Uterus (tissue), 4 donors: Measurements from ENCODE around the gene CBR3. TPM values are rescaled to one million over a fixed set of nuclear protein-coding genes. Genes with fewer than 3 reads are reported as not detected.
A peak's percentile ranks its signal among the peaks of the same experiment; 100 is the strongest.

Experiments
- DNase-seq, 2 donors: peaks; one replicate each; pipeline ENCODE4 v3.0.0-alpha.2; 2019 to 2020
- H3K27ac ChIP-seq, 2 donors: fragments of 200-600 bp; sonication (generic); 1 replicate in 1 of 2; 2 replicates in 1 of 2; pipeline ENCODE4 v1.5.1; 2016 to 2018
- H3K27me3 ChIP-seq, 2 donors: fragments of 200-600 bp; sonication (generic); one replicate each; pipeline ENCODE4 v1.5.1; 2018 to 2019; ENCODE audit warnings: control low read depth in 1 of 2
- H3K36me3 ChIP-seq, 2 donors: fragments of 200-600 bp; sonication (generic); one replicate each; pipeline ENCODE4 v1.5.1; 2019; ENCODE audit warnings: control low read depth in 1 of 2
- H3K4me1 ChIP-seq, 2 donors: fragments of 200-600 bp; sonication (generic); one replicate each; pipeline ENCODE4 v1.5.1; 2018 to 2019; ENCODE audit warnings: control low read depth in 1 of 2
- H3K4me3 ChIP-seq, 2 donors: fragments of 200-600 bp; sonication (generic); 1 replicate in 1 of 2; 2 replicates in 1 of 2; pipeline ENCODE4 v1.5.1; 2018 to 2019; ENCODE audit warnings: mild to moderate bottlenecking in 1 of 2
- H3K9me3 ChIP-seq, 2 donors: fragments of 200-600 bp; sonication (generic); one replicate each; pipeline ENCODE4 v1.5.1; 2019; ENCODE audit warnings: control low read depth in 1 of 2
- CTCF ChIP-seq, 4 experiments: fragments of 200-600 bp in 2 of 4; fragments of 450-650 bp in 2 of 4; sonication (generic) in 2 of 4; IDR thresholded peaks; one replicate each; pipeline ENCODE4 v1.5.1; 2016 to 2019; ENCODE audit warnings: antibody characterized with exemption in 4 of 4, mild to moderate bottlenecking in 2 of 4, moderate library complexity in 1 of 4
- POLR2A ChIP-seq, 2 donors: fragments of 450-650 bp; IDR thresholded peaks; one replicate each; pipeline ENCODE4 v1.6.1; 2016; ENCODE audit warnings: antibody characterized with exemption in 2 of 2, mild to moderate bottlenecking in 1 of 2, moderate library complexity in 1 of 2
- intact Hi-C: fragments of 100-400 bp; cut with DNase I; formaldehyde crosslinking; loops from one replicate; pipeline ENCODE4 v1.15.1; 2023; ENCODE audit warnings: low total_unique reads
- total RNA-seq, 4 donors: library from RNA; depleted of rRNA in 3 of 4; stranded (reverse); fragments of >200 nt in 3 of 4; gene quantifications; one replicate each; pipeline versions ENCODE4 v1.1.0 to v1.2.4, GENCODE V29; 2014 to 2023
- donor health status: DM: yes; HTN: yes; CAD: no.

The CBR3 gene
- total RNA-seq, 4 donors from 2014 or later, result 2.6 to 7.3 (median 5.2) TPM

GRCh38 chr21:36111238-36111637 is 23.6 kb upstream of the CBR3 start:
- Histone ChIP-seq H3K27ac (no peak overlapping the region), H3K9me3 (no peaks in the 10 kb centered on the region), H3K36me3 (no peaks in the 10 kb centered on the region), H3K27me3 (no peaks in the 10 kb centered on the region), H3K4me3 (no peak overlapping the region), H3K4me1 (no peaks in the 10 kb centered on the region)
- TF ChIP-seq POLR2A (IDR thresholded peaks at IDR 0.05), result no peak
- no peak for TF ChIP-seq CTCF (IDR thresholded peaks at IDR 0.05)
- no peak for DNase-seq
- intact Hi-C loops, result no loop called here

GRCh38 chr21:36113647-36114428 is 21.0 kb upstream of the CBR3 start:
- H3K36me3 ChIP-seq, result no peaks in the 10 kb centered on the region
- H3K4me3 ChIP-seq, result no peak overlapping the region
- no peaks in the 10 kb centered on the region for H3K4me1 ChIP-seq
- peak overlapping the region in 1 of 2 donors; percentile 6 for H3K27ac ChIP-seq
- DNase-seq, result no peak
- intact Hi-C loops, result no loop called here
- no peaks in the 10 kb centered on the region for H3K27me3 ChIP-seq
- no peak for TF ChIP-seq CTCF (IDR thresholded peaks at IDR 0.05)
- H3K9me3 ChIP-seq, result no peaks in the 10 kb centered on the region

- no peaks in the 10 kb centered on the region for H3K27me3 ChIP-seq
- no peaks in the 10 kb centered on the region for H3K9me3 ChIP-seq
- no peak overlapping the region for H3K27ac ChIP-seq
- H3K4me3 ChIP-seq, result no peak overlapping the region
- DNase-seq, result no peak
- TF ChIP-seq POLR2A (IDR thresholded peaks at IDR 0.05), result no peak
- no peaks in the 10 kb centered on the region for H3K4me1 ChIP-seq
- intact Hi-C loops, result no loop called here
- no peaks in the 10 kb centered on the region for H3K36me3 ChIP-seq
These were observed 19.6 kb upstream of the CBR3 start for GRCh38 chr21:36115138-36115730.

- Histone ChIP-seq H3K9me3 (no peaks in the 10 kb centered on the region), H3K27ac (no peak overlapping the region), H3K36me3 (no peaks in the 10 kb centered on the region), H3K27me3 (no peaks in the 10 kb centered on the region), H3K4me1 (no peaks in the 10 kb centered on the region), H3K4me3 (no peak overlapping the region)
- TF ChIP-seq POLR2A (IDR thresholded peaks at IDR 0.05) (no peak), CTCF (IDR thresholded peaks at IDR 0.05) (no peak)
- no peak for DNase-seq
- intact Hi-C loops, result no loop called here
These were observed 17.6 kb upstream of the CBR3 start for GRCh38 chr21:36117286-36117741.

DNA sequence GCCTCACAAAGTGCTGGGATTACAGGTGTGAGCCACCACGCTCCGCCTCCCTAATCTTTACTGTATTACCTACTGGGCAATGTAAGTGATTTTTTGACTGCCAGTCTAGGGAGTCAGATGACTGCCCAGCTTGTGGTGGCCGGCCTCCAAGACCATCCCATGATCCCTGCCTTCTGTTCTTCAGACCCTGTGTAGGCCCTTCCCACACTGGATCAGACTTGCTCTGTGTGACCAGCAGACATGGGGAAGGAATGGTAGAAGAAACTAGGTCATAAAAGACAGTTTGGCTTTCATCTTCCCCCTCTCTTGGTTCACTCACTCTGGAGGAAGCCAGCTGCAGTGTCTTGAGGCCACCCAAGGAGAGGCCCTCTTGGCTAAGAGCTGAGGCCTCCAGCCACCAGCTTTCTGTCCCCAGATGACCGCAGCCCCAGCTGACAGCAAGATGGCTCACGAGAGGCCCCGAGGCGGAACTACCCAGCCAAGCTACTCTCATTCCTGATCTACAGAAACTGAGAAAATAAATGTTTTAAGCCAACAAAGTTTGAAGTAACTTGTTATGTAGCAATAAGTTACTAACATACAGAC is 14.5 kb upstream of the CBR3 start:
- Histone ChIP-seq H3K36me3 (no peaks in the 10 kb centered on the region), H3K4me1 (no peaks in the 10 kb centered on the region), H3K4me3 (no peak overlapping the region), H3K27me3 (no peaks in the 10 kb centered on the region), H3K9me3 (no peaks in the 10 kb centered on the region), H3K27ac (no peak overlapping the region)
- intact Hi-C loops, result no loop called here
- DNase-seq, result peak in 1 of 2 donors; percentile 45
- TF ChIP-seq CTCF (IDR thresholded peaks at IDR 0.05) (no peak), POLR2A (IDR thresholded peaks at IDR 0.05) (no peak)
